Measurements from ENCODE around the gene RBM33.

GRCh38 chr7:155802906-155803417 lies 158.5 kb downstream of the RBM33 start:
- TF ChIP-seq CBX5 (IDR thresholded peaks at IDR 0.05; ENCODE audit: borderline replicate concordance, low read depth) (no peak), MAFF (IDR thresholded peaks at IDR 0.05; ENCODE audit: low read length) (no peak)

All from K562 (cell line).